A549 (cell line): ENCODE results near the gene SLC25A19. TPM values are rescaled to one million over a fixed set of nuclear protein-coding genes. Genes with fewer than 3 reads are reported as not detected.

ENCODE experiments used
- ATAC-seq, 2 experiments: fragments of 200-7000 bp in 1 of 2; fragments of >200 bp in 1 of 2; cut with Nextera tagmentation in 1 of 2; cut with Tn5 transposase in 1 of 2; 3 replicates each; pipeline versions ENCODE4 v1.8.0 to v1.9.1; 2018 to 2020; ENCODE audit warnings: mild to moderate bottlenecking in 1 of 2, moderate library complexity in 1 of 2
- CTCF ChIA-PET: fragments of 300-600 bp; sonication (Branson Sonifier 250); formaldehyde crosslinking; extraction: SDS; loops from one replicate; lab custom pipeline; 2021; ENCODE audit warnings: antibody characterized with exemption, inconsistent platforms; lab: Yijun Ruan, JAX
- POLR2A ChIA-PET: fragments of 350-600 bp; formaldehyde crosslinking; extraction: SDS; loops from one replicate; lab custom pipeline; 2021; ENCODE audit warnings: antibody characterized with exemption, inconsistent platforms; lab: Yijun Ruan, JAX
- DNase-seq, 2 experiments: peaks; one replicate each; pipeline versions ENCODE4 v3.0.0 to v3.0.0-alpha.2; 2011 to 2016; ENCODE audit warnings: low read depth in 1 of 2, low spot score in 1 of 2
- FAIRE-seq: peaks from 2 replicates; lab custom pipeline; 2011; peaks lifted over from hg19 to GRCh38; lab: Jason Lieb, UNC
- H3K27ac ChIP-seq, 2 experiments: fragments of >200 bp; sonication (Bioruptor Twin); formaldehyde crosslinking; 3 replicates each; pipeline ENCODE4 v1.5.1; 2016 to 2017
- H3K4me1 ChIP-seq: fragments of >200 bp; sonication (Bioruptor Twin); formaldehyde crosslinking; 3 replicates; pipeline ENCODE4 v1.6.1; 2016
- H3K4me2 ChIP-seq: fragments of >200 bp; sonication (Bioruptor Twin); formaldehyde crosslinking; 3 replicates; pipeline ENCODE4 v1.6.1; 2016
- H3K4me3 ChIP-seq: fragments of >200 bp; sonication (Bioruptor Twin); formaldehyde crosslinking; 3 replicates; pipeline ENCODE4 v1.5.1; 2016
- H3K9me3 ChIP-seq: fragments of >200 bp; sonication (Bioruptor Twin); formaldehyde crosslinking; 3 replicates; pipeline ENCODE4 v1.6.1; 2016
- ATOH8 ChIP-seq: fragments of 250-450 bp; sonication (Bioruptor Pico); IDR thresholded peaks from 2 replicates; pipeline ENCODE4 v1.5.0; 2020; ENCODE audit warnings: low read depth, mild to moderate bottlenecking, moderate library complexity
- CEBPB ChIP-seq, 2 experiments: fragments of >200 bp in 1 of 2; sonication (Bioruptor Twin) in 1 of 2; formaldehyde crosslinking in 1 of 2; IDR thresholded peaks; 2 replicates each; pipeline ENCODE4 v1.6.1; 2012 to 2016
- CTCF ChIP-seq: fragments of >200 bp; sonication (Bioruptor Twin); formaldehyde crosslinking; IDR thresholded peaks from 3 replicates; pipeline ENCODE4 v1.5.1; 2016
- EHMT2 ChIP-seq: fragments of 200-600 bp; sonication (generic); IDR thresholded peaks from 2 replicates; pipeline ENCODE4 v1.6.1; 2016; ENCODE audit warnings: antibody characterized with exemption, low read depth, mild to moderate bottlenecking, moderate library complexity
- FOSL2 ChIP-seq, 2 experiments: fragments of 450-650 bp in 1 of 2; fragments of >200 bp in 1 of 2; sonication (Bioruptor Twin) in 1 of 2; formaldehyde crosslinking; IDR thresholded peaks; 2 replicates each; pipeline versions ENCODE4 v1.5.0 to v1.6.1; 2016 to 2020; ENCODE audit warnings: mild to moderate bottlenecking in 1 of 2, moderate library complexity in 1 of 2
- FOXS1 ChIP-seq: fragments of 250-450 bp; sonication (Bioruptor Pico); IDR thresholded peaks from 2 replicates; pipeline ENCODE4 v1.5.0; 2020; ENCODE audit warnings: mild to moderate bottlenecking, moderate library complexity
- GATA3 ChIP-seq: IDR thresholded peaks from 2 replicates; pipeline ENCODE4 v1.6.1; 2012; ENCODE audit warnings: borderline replicate concordance
- HDAC2 ChIP-seq: fragments of 200-600 bp; sonication (generic); IDR thresholded peaks from 2 replicates; pipeline ENCODE4 v1.6.1; 2016
- HOXB5 ChIP-seq: fragments of 250-450 bp; sonication (Bioruptor Pico); IDR thresholded peaks from 2 replicates; pipeline ENCODE4 v1.5.0; 2020; ENCODE audit warnings: mild to moderate bottlenecking, moderate library complexity
- JUN ChIP-seq, 2 experiments: fragments of >200 bp; sonication (Bioruptor Twin); formaldehyde crosslinking; IDR thresholded peaks; 2 replicates in 1 of 2; 3 replicates in 1 of 2; pipeline ENCODE4 v1.6.1; 2016 to 2017
- JUNB ChIP-seq: fragments of >200 bp; sonication (Bioruptor Twin); formaldehyde crosslinking; IDR thresholded peaks from 2 replicates; pipeline ENCODE4 v1.6.1; 2016
- MAFK ChIP-seq: fragments of 450-650 bp; IDR thresholded peaks from 2 replicates; pipeline ENCODE4 v1.6.1; 2014; ENCODE audit not compliant: partially characterized antibody
- MAX ChIP-seq: IDR thresholded peaks from 2 replicates; pipeline ENCODE4 v1.6.1; 2012
- MAZ ChIP-seq: fragments of 150-350 bp; IDR thresholded peaks from 2 replicates; pipeline ENCODE4 v1.6.1; 2014; ENCODE audit warnings: antibody characterized with exemption, low read depth, low read length, borderline replicate concordance
- MYC ChIP-seq: IDR thresholded peaks from 2 replicates; pipeline ENCODE4 v1.6.1; 2012; ENCODE audit warnings: mild to moderate bottlenecking, inconsistent platforms, low read length, improper control_type of control experiment, borderline replicate concordance
- PBX3 ChIP-seq: IDR thresholded peaks from 2 replicates; pipeline ENCODE4 v1.6.1; 2012
- POLR2A ChIP-seq: IDR thresholded peaks from 2 replicates; pipeline ENCODE4 v1.6.1; 2012; ENCODE audit warnings: mild to moderate bottlenecking, low read length
- POLR2AphosphoS2 ChIP-seq: conservative IDR thresholded peaks from 2 replicates; pipeline ENCODE4 v1.6.1; 2012; ENCODE audit warnings: low read length, improper control_type of control experiment, inconsistent platforms
- RAD21 ChIP-seq, 2 experiments: fragments of >200 bp in 1 of 2; sonication (Bioruptor Twin) in 1 of 2; formaldehyde crosslinking in 1 of 2; IDR thresholded peaks in 1 of 2; conservative IDR thresholded peaks in 1 of 2; 2 replicates in 1 of 2; 3 replicates in 1 of 2; pipeline ENCODE4 v1.6.1; 2012 to 2018; ENCODE audit warnings: inconsistent platforms in 1 of 2
- REST ChIP-seq: fragments of 200-600 bp; sonication (generic); IDR thresholded peaks from 2 replicates; pipeline ENCODE4 v1.6.1; 2016; ENCODE audit warnings: antibody characterized with exemption, mild to moderate bottlenecking, moderate library complexity
- RNF2 ChIP-seq: fragments of 200-600 bp; sonication (generic); IDR thresholded peaks from 2 replicates; pipeline ENCODE4 v1.6.1; 2016; ENCODE audit warnings: low read depth, mild to moderate bottlenecking, antibody characterized with exemption, moderate library complexity, borderline replicate concordance
- SREBF2 ChIP-seq: fragments of 450-650 bp; IDR thresholded peaks from 2 replicates; pipeline ENCODE4 v1.6.1; 2014; ENCODE audit warnings: mild to moderate bottlenecking, moderate library complexity
- USF2 ChIP-seq: fragments of 450-650 bp; IDR thresholded peaks from 2 replicates; pipeline ENCODE4 v1.6.1; 2014; ENCODE audit warnings: antibody characterized with exemption
- WGBS: methylation state at CpG from one replicate; pipeline ENCODE4 v1.1.6; 2017; ENCODE audit errors: missing lambda C conversion rate; 5-methylcytosine and 5-hydroxymethylcytosine counted together
- polyA plus RNA-seq, 4 experiments: library from polyadenylated mRNA; depleted of rRNA in 3 of 4; stranded (reverse); fragments of >200 nt; fragmentation: RNase III in 1 of 4; extraction: RNeasy Plus Mini Kit Qiagen cat#74134 plus additional on column Dnase treatment in 1 of 4; gene quantifications; 2 replicates in 3 of 4; 3 replicates in 1 of 4; pipeline ENCODE4 v1.2.3, GENCODE V29; 2011 to 2017

SLC25A19 gene
- polyA plus RNA-seq, 2 of the 4 experiments (the other 2 are of a cell fraction), result 14.9 to 15.3 TPM

GRCh38 chr17:75271955-75272847 is 17.0 kb downstream of the SLC25A19 start:
- POLR2A ChIA-PET, result interaction anchor here (0.6 to 3.5 kb wide), 7 partner anchors 10 to 159 kb away, joined by 3 to 86 read pairs (median 4); partner anchors contain the start of genes GGA3, GRB2, MRPS7 and SLC25A19
- DNase-seq (peak in 1 of 2 experiments; percentile 33), FAIRE-seq (no peak), ATAC-seq (peak in 1 of 2 experiments; percentile 4; a peak in 3 of 6 replicates)
- Histone ChIP-seq H3K4me1 (peaks cover 27% of the 10 kb centered on the region), H3K4me3 (peak overlapping the region; percentile 93), H3K27ac (peak overlapping the region; percentile 95 to 96), H3K4me2 (peak overlapping the region; percentile 95), H3K9me3 (no peaks in the 10 kb centered on the region)
- CTCF ChIA-PET, result interaction anchor here (0.6 to 8.4 kb wide), 34 partner anchors 10 to 310 kb away, joined by 3 to 110 read pairs (median 6); partner anchors contain the start of genes GGA3, GRB2, MRPS7 and SLC25A19
- WGBS, result 57% methylated on average over 19 of the region's 24 CpGs
- TF ChIP-seq PBX3, result peak; percentile 48; the same call in 1 of the 2 replicates
- TF ChIP-seq GATA3, result no peak
- no peak for TF ChIP-seq MAZ
- TF ChIP-seq FOXS1 (CRISPR knock-in tag), result no peak
- no peak for TF ChIP-seq JUN (IDR thresholded peaks at IDR 0.05)
- no peak for TF ChIP-seq JUNB
- TF ChIP-seq SREBF2, result no peak
- TF ChIP-seq USF2, result no peak

GRCh38 chr17:75271233-75271954 is 17.8 kb downstream of the SLC25A19 start:
- peak; percentile 80 to 91 for DNase-seq
- 4% methylated on average over 12 of the region's 74 CpGs for WGBS
- ChIA-PET CTCF (interaction anchor here (0.5 to 8.4 kb wide), 71 partner anchors 11 to 346 kb away, joined by 3 to 110 read pairs (median 4); partner anchors contain the start of genes GGA3, GRB2, MRPS7 and SLC25A19), POLR2A (interaction anchor here (0.6 to 3.5 kb wide), 15 partner anchors 10 to 399 kb away, joined by 3 to 86 read pairs (median 4); partner anchors contain the start of genes FDXR, GGA3, GRB2 and MRPS7)
- Histone ChIP-seq H3K4me2 (peak overlapping the region; percentile 95), H3K27ac (peak overlapping the region; percentile 95 to 96), H3K4me1 (peaks cover 26% of the 10 kb centered on the region), H3K9me3 (no peaks in the 10 kb centered on the region), H3K4me3 (peak overlapping the region; percentile 93)
- ATAC-seq, result peak; percentile 61 to 63
- FAIRE-seq, result no peak
- TF ChIP-seq REST (no peak), MYC (peak; percentile 53; the same call in 1 of the 2 replicates), HOXB5 (no peak; the same call in 1 of the 2 replicates), EHMT2 (no peak), JUN (IDR thresholded peaks at IDR 0.05) (peak; percentile 61 to 75; a peak in 4 of 5 replicates), CEBPB (IDR thresholded peaks at IDR 0.05) (no peak), HDAC2 (peak; percentile 67; the same call in 1 of the 2 replicates), SREBF2 (0 out of 2 replicates have a peak, but pooled peaks have one; percentile 8), RNF2 (peak; percentile 33; the same call in 1 of the 2 replicates), CTCF (peak; percentile 92), MAZ (0 out of 2 replicates have a peak, but pooled peaks have one; percentile 26), MAX (peak; percentile 83), POLR2AphosphoS2 (0 out of 2 replicates have a peak, but pooled peaks have one; percentile 20), POLR2A (peak; percentile 78), MAFK (no peak), ATOH8 (CRISPR knock-in tag) (no peak), FOSL2 (IDR thresholded peaks at IDR 0.05) (no peak), FOSL2 (CRISPR knock-in tag; IDR thresholded peaks at IDR 0.05) (peak; percentile 26; the same call in 1 of the 2 replicates), RAD21 (conservative IDR thresholded peaks at IDR 0.05 in 1 of 2, IDR thresholded peaks at IDR 0.05 in 1 of 2) (peak; percentile 16 to 49; a peak in 3 of 5 replicates)
